ENCODE data around the gene INTS6.

INTS6 gene

GRCh38 chr13:51311957-51312520 is 140.8 kb downstream of the INTS6 start:
- no peak for DNase-seq

Data from activated naive CD4-positive, alpha-beta T cell treated with Interleukin-2 at 50 U/mL for 16 hours (primary cell).